GM12878 (cell line): Measurements from ENCODE around the gene DLX6. TPM values are rescaled to one million over a fixed set of nuclear protein-coding genes. Genes with fewer than 3 reads are reported as not detected.

Experiments used
- ATF7 ChIP-seq: fragments of 450-650 bp; IDR thresholded peaks from 2 replicates; pipeline ENCODE4 v1.6.1; 2016; ENCODE audit warnings: low read depth, mild to moderate bottlenecking
- BMI1 ChIP-seq: fragments of 450-650 bp; IDR thresholded peaks from 2 replicates; pipeline ENCODE4 v1.6.1; 2016; ENCODE audit warnings: mild to moderate bottlenecking, moderate library complexity, borderline replicate concordance
- ESRRA ChIP-seq: IDR thresholded peaks from 2 replicates; pipeline ENCODE4 v1.6.1; 2012; ENCODE audit warnings: mild to moderate bottlenecking, low read length, improper control_type of control experiment
- IKZF1 ChIP-seq: fragments of 450-650 bp; conservative IDR thresholded peaks from 2 replicates; pipeline ENCODE4 v1.6.1; 2017; ENCODE audit warnings: antibody characterized with exemption, mild to moderate bottlenecking
- polyA plus RNA-seq, 11 experiments: library from polyadenylated mRNA; depleted of rRNA in 4 of 11; unstranded in 6 of 11; stranded (reverse) in 5 of 11; fragments of >200 nt; fragmentation: Nextera tagmentation in 4 of 11; fragmentation: Illumina TruSeq in 1 of 11; extraction: Ambion mirVana in 4 of 11; extraction: Trizol in 1 of 11; gene quantifications; 1 replicate in 1 of 11; 2 replicates in 10 of 11; pipeline versions ENCODE4 v1.2.1 to v1.2.3, GENCODE V29; 2011 to 2016; ENCODE audit warnings: inconsistent platforms in 2 of 11, missing spikeins in 2 of 11, low read depth in 1 of 11
- total RNA-seq, 4 experiments: library from RNA; depleted of rRNA in 3 of 4; stranded (reverse); fragments of >200 nt in 3 of 4; fragmentation: Illumina TruSeq in 1 of 4; extraction: Trizol in 1 of 4; gene quantifications; 2 replicates each; pipeline versions ENCODE4 v1.2.1 to v1.2.3, GENCODE V29; 2013 to 2021
- TF ChIP-seq, protein P1 (sequence below): fragments of 450-650 bp; IDR thresholded peaks from 2 replicates; pipeline ENCODE4 v1.6.1; 2017; ENCODE audit warnings: mild to moderate bottlenecking, moderate library complexity
- TF ChIP-seq, protein P2 (sequence below): fragments of 450-650 bp; IDR thresholded peaks from 2 replicates; pipeline ENCODE4 v1.6.1; 2016; ENCODE audit warnings: mild to moderate bottlenecking, moderate library complexity, borderline replicate concordance
- TF ChIP-seq, protein P3 (sequence below): IDR thresholded peaks from 2 replicates; pipeline ENCODE4 v1.6.1; 2012; ENCODE audit warnings: mild to moderate bottlenecking, low read depth, low read length
- TF ChIP-seq, protein P4 (sequence below): fragments of 450-650 bp; IDR thresholded peaks from 2 replicates; pipeline ENCODE4 v1.6.1; 2017; ENCODE audit warnings: mild to moderate bottlenecking, low read depth, inconsistent platforms; ENCODE audit not compliant: poor library complexity, severe bottlenecking

DLX6 gene
- total and polyA plus RNA-seq, 10 of the 15 experiments (the other 5 are each of a cell fraction or from before 2014, with no cell fraction given) = not detected

DNA sequence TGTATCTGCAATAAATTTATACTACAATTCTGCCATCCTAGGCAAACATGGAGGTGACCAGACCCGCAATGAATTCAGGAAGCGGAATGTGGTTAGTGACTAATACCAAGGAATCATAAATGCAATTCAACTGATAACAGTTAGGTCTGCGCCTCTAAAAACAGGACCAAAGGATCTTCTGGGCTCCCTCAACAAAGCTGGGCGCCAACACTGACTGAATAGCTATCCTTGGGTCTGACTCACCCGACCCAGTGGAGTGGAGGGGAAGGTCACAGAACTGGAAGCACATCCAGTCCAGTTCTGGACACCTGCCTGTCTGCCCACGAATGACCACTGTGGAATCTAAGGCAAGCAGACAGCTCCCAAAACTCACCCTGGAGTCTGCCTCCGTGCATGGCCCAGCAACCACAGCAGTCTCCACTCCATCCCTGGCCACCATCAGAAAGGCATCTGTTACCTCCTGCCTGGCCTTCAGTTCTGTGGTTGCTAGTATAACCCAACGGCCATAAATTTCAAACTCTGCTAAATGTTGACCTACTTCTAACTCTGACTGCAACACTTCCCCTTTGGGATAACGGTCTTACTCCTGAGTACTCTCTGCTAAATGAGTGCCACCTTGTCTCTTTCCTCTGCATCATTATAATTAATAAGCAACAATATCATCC, 43.0 kb upstream of the DLX6 start (continued):
- TF ChIP-seq, protein P1, sequence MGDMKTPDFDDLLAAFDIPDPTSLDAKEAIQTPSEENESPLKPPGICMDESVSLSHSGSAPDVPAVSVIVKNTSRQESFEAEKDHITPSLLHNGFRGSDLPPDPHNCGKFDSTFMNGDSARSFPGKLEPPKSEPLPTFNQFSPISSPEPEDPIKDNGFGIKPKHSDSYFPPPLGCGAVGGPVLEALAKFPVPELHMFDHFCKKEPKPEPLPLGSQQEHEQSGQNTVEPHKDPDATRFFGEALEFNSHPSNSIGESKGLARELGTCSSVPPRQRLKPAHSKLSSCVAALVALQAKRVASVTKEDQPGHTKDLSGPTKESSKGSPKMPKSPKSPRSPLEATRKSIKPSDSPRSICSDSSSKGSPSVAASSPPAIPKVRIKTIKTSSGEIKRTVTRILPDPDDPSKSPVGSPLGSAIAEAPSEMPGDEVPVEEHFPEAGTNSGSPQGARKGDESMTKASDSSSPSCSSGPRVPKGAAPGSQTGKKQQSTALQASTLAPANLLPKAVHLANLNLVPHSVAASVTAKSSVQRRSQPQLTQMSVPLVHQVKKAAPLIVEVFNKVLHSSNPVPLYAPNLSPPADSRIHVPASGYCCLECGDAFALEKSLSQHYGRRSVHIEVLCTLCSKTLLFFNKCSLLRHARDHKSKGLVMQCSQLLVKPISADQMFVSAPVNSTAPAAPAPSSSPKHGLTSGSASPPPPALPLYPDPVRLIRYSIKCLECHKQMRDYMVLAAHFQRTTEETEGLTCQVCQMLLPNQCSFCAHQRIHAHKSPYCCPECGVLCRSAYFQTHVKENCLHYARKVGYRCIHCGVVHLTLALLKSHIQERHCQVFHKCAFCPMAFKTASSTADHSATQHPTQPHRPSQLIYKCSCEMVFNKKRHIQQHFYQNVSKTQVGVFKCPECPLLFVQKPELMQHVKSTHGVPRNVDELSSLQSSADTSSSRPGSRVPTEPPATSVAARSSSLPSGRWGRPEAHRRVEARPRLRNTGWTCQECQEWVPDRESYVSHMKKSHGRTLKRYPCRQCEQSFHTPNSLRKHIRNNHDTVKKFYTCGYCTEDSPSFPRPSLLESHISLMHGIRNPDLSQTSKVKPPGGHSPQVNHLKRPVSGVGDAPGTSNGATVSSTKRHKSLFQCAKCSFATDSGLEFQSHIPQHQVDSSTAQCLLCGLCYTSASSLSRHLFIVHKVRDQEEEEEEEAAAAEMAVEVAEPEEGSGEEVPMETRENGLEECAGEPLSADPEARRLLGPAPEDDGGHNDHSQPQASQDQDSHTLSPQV = no peak
- TF ChIP-seq ATF7 = no peak
- TF ChIP-seq ESRRA = no peak
- TF ChIP-seq IKZF1 = no peak
- TF ChIP-seq BMI1 = no peak
- TF ChIP-seq, protein P2, sequence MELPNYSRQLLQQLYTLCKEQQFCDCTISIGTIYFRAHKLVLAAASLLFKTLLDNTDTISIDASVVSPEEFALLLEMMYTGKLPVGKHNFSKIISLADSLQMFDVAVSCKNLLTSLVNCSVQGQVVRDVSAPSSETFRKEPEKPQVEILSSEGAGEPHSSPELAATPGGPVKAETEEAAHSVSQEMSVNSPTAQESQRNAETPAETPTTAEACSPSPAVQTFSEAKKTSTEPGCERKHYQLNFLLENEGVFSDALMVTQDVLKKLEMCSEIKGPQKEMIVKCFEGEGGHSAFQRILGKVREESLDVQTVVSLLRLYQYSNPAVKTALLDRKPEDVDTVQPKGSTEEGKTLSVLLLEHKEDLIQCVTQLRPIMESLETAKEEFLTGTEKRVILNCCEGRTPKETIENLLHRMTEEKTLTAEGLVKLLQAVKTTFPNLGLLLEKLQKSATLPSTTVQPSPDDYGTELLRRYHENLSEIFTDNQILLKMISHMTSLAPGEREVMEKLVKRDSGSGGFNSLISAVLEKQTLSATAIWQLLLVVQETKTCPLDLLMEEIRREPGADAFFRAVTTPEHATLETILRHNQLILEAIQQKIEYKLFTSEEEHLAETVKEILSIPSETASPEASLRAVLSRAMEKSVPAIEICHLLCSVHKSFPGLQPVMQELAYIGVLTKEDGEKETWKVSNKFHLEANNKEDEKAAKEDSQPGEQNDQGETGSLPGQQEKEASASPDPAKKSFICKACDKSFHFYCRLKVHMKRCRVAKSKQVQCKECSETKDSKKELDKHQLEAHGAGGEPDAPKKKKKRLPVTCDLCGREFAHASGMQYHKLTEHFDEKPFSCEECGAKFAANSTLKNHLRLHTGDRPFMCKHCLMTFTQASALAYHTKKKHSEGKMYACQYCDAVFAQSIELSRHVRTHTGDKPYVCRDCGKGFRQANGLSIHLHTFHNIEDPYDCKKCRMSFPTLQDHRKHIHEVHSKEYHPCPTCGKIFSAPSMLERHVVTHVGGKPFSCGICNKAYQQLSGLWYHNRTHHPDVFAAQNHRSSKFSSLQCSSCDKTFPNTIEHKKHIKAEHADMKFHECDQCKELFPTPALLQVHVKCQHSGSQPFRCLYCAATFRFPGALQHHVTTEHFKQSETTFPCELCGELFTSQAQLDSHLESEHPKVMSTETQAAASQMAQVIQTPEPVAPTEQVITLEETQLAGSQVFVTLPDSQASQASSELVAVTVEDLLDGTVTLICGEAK = no peak
- TF ChIP-seq, protein P3, sequence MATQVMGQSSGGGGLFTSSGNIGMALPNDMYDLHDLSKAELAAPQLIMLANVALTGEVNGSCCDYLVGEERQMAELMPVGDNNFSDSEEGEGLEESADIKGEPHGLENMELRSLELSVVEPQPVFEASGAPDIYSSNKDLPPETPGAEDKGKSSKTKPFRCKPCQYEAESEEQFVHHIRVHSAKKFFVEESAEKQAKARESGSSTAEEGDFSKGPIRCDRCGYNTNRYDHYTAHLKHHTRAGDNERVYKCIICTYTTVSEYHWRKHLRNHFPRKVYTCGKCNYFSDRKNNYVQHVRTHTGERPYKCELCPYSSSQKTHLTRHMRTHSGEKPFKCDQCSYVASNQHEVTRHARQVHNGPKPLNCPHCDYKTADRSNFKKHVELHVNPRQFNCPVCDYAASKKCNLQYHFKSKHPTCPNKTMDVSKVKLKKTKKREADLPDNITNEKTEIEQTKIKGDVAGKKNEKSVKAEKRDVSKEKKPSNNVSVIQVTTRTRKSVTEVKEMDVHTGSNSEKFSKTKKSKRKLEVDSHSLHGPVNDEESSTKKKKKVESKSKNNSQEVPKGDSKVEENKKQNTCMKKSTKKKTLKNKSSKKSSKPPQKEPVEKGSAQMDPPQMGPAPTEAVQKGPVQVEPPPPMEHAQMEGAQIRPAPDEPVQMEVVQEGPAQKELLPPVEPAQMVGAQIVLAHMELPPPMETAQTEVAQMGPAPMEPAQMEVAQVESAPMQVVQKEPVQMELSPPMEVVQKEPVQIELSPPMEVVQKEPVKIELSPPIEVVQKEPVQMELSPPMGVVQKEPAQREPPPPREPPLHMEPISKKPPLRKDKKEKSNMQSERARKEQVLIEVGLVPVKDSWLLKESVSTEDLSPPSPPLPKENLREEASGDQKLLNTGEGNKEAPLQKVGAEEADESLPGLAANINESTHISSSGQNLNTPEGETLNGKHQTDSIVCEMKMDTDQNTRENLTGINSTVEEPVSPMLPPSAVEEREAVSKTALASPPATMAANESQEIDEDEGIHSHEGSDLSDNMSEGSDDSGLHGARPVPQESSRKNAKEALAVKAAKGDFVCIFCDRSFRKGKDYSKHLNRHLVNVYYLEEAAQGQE = no peak
- TF ChIP-seq, protein P4, sequence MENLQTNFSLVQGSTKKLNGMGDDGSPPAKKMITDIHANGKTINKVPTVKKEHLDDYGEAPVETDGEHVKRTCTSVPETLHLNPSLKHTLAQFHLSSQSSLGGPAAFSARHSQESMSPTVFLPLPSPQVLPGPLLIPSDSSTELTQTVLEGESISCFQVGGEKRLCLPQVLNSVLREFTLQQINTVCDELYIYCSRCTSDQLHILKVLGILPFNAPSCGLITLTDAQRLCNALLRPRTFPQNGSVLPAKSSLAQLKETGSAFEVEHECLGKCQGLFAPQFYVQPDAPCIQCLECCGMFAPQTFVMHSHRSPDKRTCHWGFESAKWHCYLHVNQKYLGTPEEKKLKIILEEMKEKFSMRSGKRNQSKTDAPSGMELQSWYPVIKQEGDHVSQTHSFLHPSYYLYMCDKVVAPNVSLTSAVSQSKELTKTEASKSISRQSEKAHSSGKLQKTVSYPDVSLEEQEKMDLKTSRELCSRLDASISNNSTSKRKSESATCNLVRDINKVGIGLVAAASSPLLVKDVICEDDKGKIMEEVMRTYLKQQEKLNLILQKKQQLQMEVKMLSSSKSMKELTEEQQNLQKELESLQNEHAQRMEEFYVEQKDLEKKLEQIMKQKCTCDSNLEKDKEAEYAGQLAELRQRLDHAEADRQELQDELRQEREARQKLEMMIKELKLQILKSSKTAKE = no peak
